Neural cell (in vitro differentiated cells): ENCODE results near the gene CDC45. TPM values are rescaled to one million over a fixed set of nuclear protein-coding genes. Genes with fewer than 3 reads are reported as not detected.

ENCODE experiments used
- H2AFZ ChIP-seq: fragments of 200-600, 300-800 bp; sonication (generic), shearing (Covaris generic); 2 replicates; pipeline ENCODE4 v1.6.0; 2014; ENCODE audit warnings: low read depth, mild to moderate bottlenecking, antibody characterized with exemption, low read length, moderate library complexity
- H3F3A ChIP-seq: fragments of 200-600 bp; shearing (Covaris generic); 2 replicates; pipeline ENCODE4 v1.6.1; 2016; ENCODE audit warnings: mild to moderate bottlenecking, moderate library complexity, mixed read lengths, antibody characterized with exemption, low read length; ENCODE audit not compliant: insufficient read depth, poor library complexity, severe bottlenecking
- H3K27ac ChIP-seq: fragments of 200-600, 300-800 bp; sonication (generic), shearing (Covaris generic); 2 replicates; pipeline ENCODE4 v1.5.1; 2014; ENCODE audit warnings: mild to moderate bottlenecking, low read length, moderate library complexity
- H3K27me3 ChIP-seq: fragments of 300-800, 200-600 bp; sonication (generic), shearing (Covaris generic); 2 replicates; pipeline ENCODE4 v1.6.0; 2014; ENCODE audit warnings: mild to moderate bottlenecking, low read depth, low read length, moderate library complexity; ENCODE audit not compliant: insufficient read depth
- H3K36me3 ChIP-seq: fragments of 300-800, 200-600 bp; sonication (generic), shearing (Covaris generic); 2 replicates; pipeline ENCODE4 v1.5.1; 2014; ENCODE audit warnings: mild to moderate bottlenecking, antibody characterized with exemption, low read length, moderate library complexity; ENCODE audit not compliant: insufficient read depth
- H3K4me2 ChIP-seq: fragments of 300-800, 200-600 bp; sonication (generic), shearing (Covaris generic); 2 replicates; pipeline ENCODE4 v1.6.0; 2014; ENCODE audit warnings: mild to moderate bottlenecking, low read length
- H3K4me3 ChIP-seq: fragments of 300-800, 200-600 bp; sonication (generic), shearing (Covaris generic); 2 replicates; pipeline ENCODE4 v1.5.1; 2014; ENCODE audit warnings: mild to moderate bottlenecking, low read length, moderate library complexity
- H3K79me2 ChIP-seq: fragments of 200-600 bp; shearing (Covaris generic); replicated peaks from 2 replicates; pipeline ENCODE4 v1.6.0; 2014; ENCODE audit warnings: mild to moderate bottlenecking, low read length, moderate library complexity; ENCODE audit not compliant: insufficient read depth
- H3K9ac ChIP-seq: fragments of 300-800, 200-600 bp; sonication (generic), shearing (Covaris generic); 2 replicates; pipeline ENCODE4 v1.6.1; 2016; ENCODE audit warnings: mild to moderate bottlenecking, low read length, mixed read lengths
- H3K9me2 ChIP-seq: fragments of 200-600 bp; shearing (Covaris generic); 2 replicates; pipeline ENCODE4 v1.6.1; 2016; ENCODE audit warnings: mild to moderate bottlenecking, low read length, mixed read lengths; ENCODE audit not compliant: insufficient read depth
- H3K9me3 ChIP-seq: fragments of 200-600, 300-800 bp; sonication (generic), shearing (Covaris generic); 2 replicates; pipeline ENCODE4 v1.6.1; 2016; ENCODE audit warnings: mild to moderate bottlenecking, mixed run types, low read length, moderate library complexity, mixed read lengths
- H4K20me1 ChIP-seq: fragments of 200-600 bp; shearing (Covaris generic); 2 replicates; pipeline ENCODE4 v1.6.1; 2016; ENCODE audit warnings: mild to moderate bottlenecking, mixed run types; ENCODE audit not compliant: insufficient read depth
- EP300 ChIP-seq: fragments of 450-650 bp; conservative IDR thresholded peaks from 2 replicates; pipeline ENCODE4 v1.6.1; 2014; ENCODE audit warnings: antibody characterized with exemption, mild to moderate bottlenecking, moderate library complexity; ENCODE audit not compliant: poor library complexity, severe bottlenecking
- EZH2 ChIP-seq: fragments of 200-600, 300-800 bp; shearing (Covaris generic), sonication (generic); IDR thresholded peaks from 2 replicates; pipeline ENCODE4 v1.6.1; 2014; ENCODE audit warnings: antibody characterized with exemption, low read length, borderline replicate concordance, mild to moderate bottlenecking; ENCODE audit not compliant: insufficient read depth, poor library complexity, severe bottlenecking
- MXI1 ChIP-seq: fragments of 450-650 bp; conservative IDR thresholded peaks from 2 replicates; pipeline ENCODE4 v1.6.1; 2014; ENCODE audit warnings: antibody characterized with exemption, mild to moderate bottlenecking; ENCODE audit not compliant: poor library complexity, severe bottlenecking
- POLR2AphosphoS5 ChIP-seq: IDR thresholded peaks from 2 replicates; pipeline ENCODE4 v1.6.1; 2012
- RAD21 ChIP-seq: fragments of 450-650 bp; conservative IDR thresholded peaks from 2 replicates; pipeline ENCODE4 v1.6.1; 2014; ENCODE audit warnings: antibody characterized with exemption, mild to moderate bottlenecking, moderate library complexity
- SMC3 ChIP-seq: fragments of 450-650 bp; conservative IDR thresholded peaks from 2 replicates; pipeline ENCODE4 v1.6.1; 2014; ENCODE audit warnings: antibody characterized with exemption, mild to moderate bottlenecking, moderate library complexity; ENCODE audit not compliant: poor library complexity
- TAF1 ChIP-seq: IDR thresholded peaks from 2 replicates; pipeline ENCODE4 v1.6.1; 2012; ENCODE audit warnings: low read depth
- polyA plus RNA-seq: library from polyadenylated mRNA; depleted of rRNA; stranded (reverse); fragments of >200 nt; gene quantifications from 2 replicates; pipeline ENCODE4 v1.2.3, GENCODE V29; 2014
- TF ChIP-seq, protein P1 (sequence below): IDR thresholded peaks from 2 replicates; pipeline ENCODE4 v1.6.1; 2012; ENCODE audit warnings: borderline replicate concordance
- TF ChIP-seq, protein P2 (sequence below): fragments of 450-650 bp; IDR thresholded peaks from 2 replicates; pipeline ENCODE4 v1.5.1; 2014; ENCODE audit warnings: antibody characterized with exemption, mild to moderate bottlenecking, moderate library complexity; ENCODE audit not compliant: poor library complexity, severe bottlenecking

CDC45 gene
- polyA plus RNA-seq, 1 donor from 2014 or later, result 3.2 TPM

DNA sequence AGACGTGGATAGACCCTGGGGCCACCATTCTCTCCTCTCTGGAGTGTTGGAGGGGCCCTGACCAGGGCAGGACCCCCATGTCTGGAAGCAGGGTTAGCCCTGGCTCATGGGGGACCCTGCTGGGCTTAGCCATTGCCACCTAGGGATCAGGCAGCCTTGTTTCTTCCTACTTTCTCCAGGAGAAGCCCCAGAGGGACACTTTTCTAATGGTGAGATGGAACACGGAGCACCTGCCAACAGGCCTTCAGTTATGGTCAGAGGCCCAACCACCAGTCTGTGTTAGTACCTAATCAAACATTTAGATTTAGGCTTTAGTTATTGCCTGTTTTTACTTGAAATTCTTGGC lies 30.3 kb upstream of the CDC45 start:
- no peaks in the 10 kb centered on the region for H3K36me3 ChIP-seq

DNA sequence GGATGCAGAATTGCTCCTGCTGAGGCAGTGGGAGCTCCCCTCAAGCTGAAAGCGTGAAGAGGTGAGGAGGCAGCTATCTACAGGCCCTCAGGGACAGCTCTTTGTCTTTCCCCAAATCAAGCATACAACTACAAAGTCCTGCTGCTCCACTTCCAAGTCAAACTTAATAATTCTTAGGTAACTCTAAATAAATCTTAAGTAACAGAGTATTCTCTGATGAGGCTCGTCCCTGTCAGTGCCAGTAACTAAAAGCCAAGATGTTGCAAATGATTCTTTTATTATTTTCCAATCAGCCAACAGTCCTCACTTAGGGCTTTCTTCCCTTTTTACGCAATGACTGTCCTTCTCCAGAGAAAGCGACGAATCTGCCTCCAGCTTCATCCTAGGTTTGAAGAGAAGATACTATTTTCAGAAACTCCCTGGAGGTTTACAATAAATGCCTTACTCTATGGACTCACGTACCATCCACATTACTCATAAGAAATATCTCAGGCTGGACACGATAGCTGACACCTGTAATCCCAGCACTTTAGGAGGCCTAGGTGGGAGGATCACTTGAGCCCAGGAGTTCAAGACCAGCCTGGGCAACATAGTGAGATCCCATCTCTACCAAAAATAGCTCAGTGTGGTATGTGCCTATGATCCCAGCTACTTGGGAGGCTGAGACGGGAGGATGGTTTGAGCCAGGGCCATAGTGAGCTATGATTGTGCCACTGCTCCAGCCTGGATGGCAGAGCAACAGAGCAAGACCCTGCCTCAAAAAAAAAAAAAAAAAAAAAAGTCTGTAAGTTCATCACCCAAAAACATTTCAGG lies 29.2 kb upstream of the CDC45 start:
- H3K36me3 ChIP-seq, result peaks cover 7% of the 10 kb centered on the region
- H3K27me3 ChIP-seq, result no peaks in the 10 kb centered on the region
- no peaks in the 10 kb centered on the region for H3K9me3 ChIP-seq

More for the DNA sequence above, 30.3 kb upstream of the CDC45 start:
- H3K4me2 ChIP-seq, result no peak overlapping the region
- no peaks in the 10 kb centered on the region for H3K9me2 ChIP-seq
- no peak for TF ChIP-seq POLR2AphosphoS5
- TF ChIP-seq, protein P1, sequence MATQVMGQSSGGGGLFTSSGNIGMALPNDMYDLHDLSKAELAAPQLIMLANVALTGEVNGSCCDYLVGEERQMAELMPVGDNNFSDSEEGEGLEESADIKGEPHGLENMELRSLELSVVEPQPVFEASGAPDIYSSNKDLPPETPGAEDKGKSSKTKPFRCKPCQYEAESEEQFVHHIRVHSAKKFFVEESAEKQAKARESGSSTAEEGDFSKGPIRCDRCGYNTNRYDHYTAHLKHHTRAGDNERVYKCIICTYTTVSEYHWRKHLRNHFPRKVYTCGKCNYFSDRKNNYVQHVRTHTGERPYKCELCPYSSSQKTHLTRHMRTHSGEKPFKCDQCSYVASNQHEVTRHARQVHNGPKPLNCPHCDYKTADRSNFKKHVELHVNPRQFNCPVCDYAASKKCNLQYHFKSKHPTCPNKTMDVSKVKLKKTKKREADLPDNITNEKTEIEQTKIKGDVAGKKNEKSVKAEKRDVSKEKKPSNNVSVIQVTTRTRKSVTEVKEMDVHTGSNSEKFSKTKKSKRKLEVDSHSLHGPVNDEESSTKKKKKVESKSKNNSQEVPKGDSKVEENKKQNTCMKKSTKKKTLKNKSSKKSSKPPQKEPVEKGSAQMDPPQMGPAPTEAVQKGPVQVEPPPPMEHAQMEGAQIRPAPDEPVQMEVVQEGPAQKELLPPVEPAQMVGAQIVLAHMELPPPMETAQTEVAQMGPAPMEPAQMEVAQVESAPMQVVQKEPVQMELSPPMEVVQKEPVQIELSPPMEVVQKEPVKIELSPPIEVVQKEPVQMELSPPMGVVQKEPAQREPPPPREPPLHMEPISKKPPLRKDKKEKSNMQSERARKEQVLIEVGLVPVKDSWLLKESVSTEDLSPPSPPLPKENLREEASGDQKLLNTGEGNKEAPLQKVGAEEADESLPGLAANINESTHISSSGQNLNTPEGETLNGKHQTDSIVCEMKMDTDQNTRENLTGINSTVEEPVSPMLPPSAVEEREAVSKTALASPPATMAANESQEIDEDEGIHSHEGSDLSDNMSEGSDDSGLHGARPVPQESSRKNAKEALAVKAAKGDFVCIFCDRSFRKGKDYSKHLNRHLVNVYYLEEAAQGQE, result no peak
- no peak for TF ChIP-seq SMC3
- TF ChIP-seq TAF1, result no peak
- TF ChIP-seq EZH2, result no peak
- H3K27ac ChIP-seq, result no peak overlapping the region
- no peaks in the 10 kb centered on the region for H3F3A ChIP-seq
- no peaks in the 10 kb centered on the region for H3K9me3 ChIP-seq
- no peak overlapping the region for H2AFZ ChIP-seq
- peak overlapping the region; percentile 98 for H3K4me3 ChIP-seq
- H4K20me1 ChIP-seq, result no peaks in the 10 kb centered on the region
- peaks cover 37% of the 10 kb centered on the region for H3K79me2 ChIP-seq
- no peaks in the 10 kb centered on the region for H3K27me3 ChIP-seq
- H3K9ac ChIP-seq, result no peak overlapping the region

More for the DNA sequence above, 29.2 kb upstream of the CDC45 start:
- H3K9me2 ChIP-seq, result no peaks in the 10 kb centered on the region
- no peaks in the 10 kb centered on the region for H3F3A ChIP-seq
- H3K9ac ChIP-seq, result no peak overlapping the region
- no peak overlapping the region for H3K4me2 ChIP-seq
- H3K79me2 ChIP-seq, result peaks cover 26% of the 10 kb centered on the region
- TF ChIP-seq, protein P2, sequence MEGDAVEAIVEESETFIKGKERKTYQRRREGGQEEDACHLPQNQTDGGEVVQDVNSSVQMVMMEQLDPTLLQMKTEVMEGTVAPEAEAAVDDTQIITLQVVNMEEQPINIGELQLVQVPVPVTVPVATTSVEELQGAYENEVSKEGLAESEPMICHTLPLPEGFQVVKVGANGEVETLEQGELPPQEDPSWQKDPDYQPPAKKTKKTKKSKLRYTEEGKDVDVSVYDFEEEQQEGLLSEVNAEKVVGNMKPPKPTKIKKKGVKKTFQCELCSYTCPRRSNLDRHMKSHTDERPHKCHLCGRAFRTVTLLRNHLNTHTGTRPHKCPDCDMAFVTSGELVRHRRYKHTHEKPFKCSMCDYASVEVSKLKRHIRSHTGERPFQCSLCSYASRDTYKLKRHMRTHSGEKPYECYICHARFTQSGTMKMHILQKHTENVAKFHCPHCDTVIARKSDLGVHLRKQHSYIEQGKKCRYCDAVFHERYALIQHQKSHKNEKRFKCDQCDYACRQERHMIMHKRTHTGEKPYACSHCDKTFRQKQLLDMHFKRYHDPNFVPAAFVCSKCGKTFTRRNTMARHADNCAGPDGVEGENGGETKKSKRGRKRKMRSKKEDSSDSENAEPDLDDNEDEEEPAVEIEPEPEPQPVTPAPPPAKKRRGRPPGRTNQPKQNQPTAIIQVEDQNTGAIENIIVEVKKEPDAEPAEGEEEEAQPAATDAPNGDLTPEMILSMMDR, result no peak
- TF ChIP-seq EZH2 (no peak), RAD21 (no peak), POLR2AphosphoS5 (no peak), EP300 (no peak), TAF1 (no peak), MXI1 (no peak), SMC3 (no peak)
- TF ChIP-seq, protein P1, result no peak
- no peak overlapping the region for H3K4me3 ChIP-seq
- no peak overlapping the region for H2AFZ ChIP-seq
- H4K20me1 ChIP-seq, result no peaks in the 10 kb centered on the region
- H3K27ac ChIP-seq, result no peak overlapping the region
